Right lobe of liver (tissue), 6 donors: ENCODE measurements around the gene SCUBE2. TPM values are rescaled to one million over a fixed set of nuclear protein-coding genes. Genes with fewer than 3 reads are reported as not detected.

Experiments used
- ATAC-seq, 4 donors: fragments of 200-7000 bp; cut with Tn5 transposase; one replicate each; pipeline ENCODE4 v1.9.1; 2020; ENCODE audit warnings: mild to moderate bottlenecking in 4 of 4, moderate library complexity in 4 of 4
- DNase-seq, 3 donors: peaks; one replicate each; pipeline ENCODE4 v3.0.0-alpha.2; 2020
- H3K27ac ChIP-seq, 3 donors: fragments of 200-600 bp; one replicate each; pipeline ENCODE4 v1.8.0; 2022
- H3K27me3 ChIP-seq, 2 donors: fragments of 200-600 bp; one replicate each; pipeline ENCODE4 v1.8.0; 2022
- H3K36me3 ChIP-seq, 4 donors: fragments of 200-600 bp; sonication (generic) in 1 of 4; one replicate each; pipeline versions ENCODE4 v1.5.1 to v1.8.0; 2017 to 2022; ENCODE audit warnings: control low read depth in 1 of 4
- H3K4me1 ChIP-seq, 4 donors: fragments of 200-600 bp; sonication (generic) in 1 of 4; one replicate each; pipeline versions ENCODE4 v1.5.1 to v1.8.0; 2017 to 2022; ENCODE audit warnings: control low read depth in 1 of 4
- H3K4me3 ChIP-seq, 3 donors: fragments of 200-600 bp; one replicate each; pipeline ENCODE4 v1.8.0; 2022
- H3K9me3 ChIP-seq, 4 donors: fragments of 200-600 bp; sonication (generic) in 1 of 4; one replicate each; pipeline versions ENCODE4 v1.5.1 to v1.8.0; 2017 to 2022; ENCODE audit warnings: control low read depth in 1 of 4
- CTCF ChIP-seq, 4 donors: fragments of 200-600 bp in 3 of 4; fragments of 450-650 bp in 1 of 4; IDR thresholded peaks; one replicate each; pipeline versions ENCODE4 v1.5.1 to v1.8.0; 2016 to 2022; ENCODE audit warnings: antibody characterized with exemption in 4 of 4, mild to moderate bottlenecking in 2 of 4
- POLR2A ChIP-seq: fragments of 450-650 bp; IDR thresholded peaks from one replicate; pipeline ENCODE4 v1.6.1; 2017; ENCODE audit warnings: antibody characterized with exemption, mild to moderate bottlenecking
- WGBS: methylation state at CpG from one replicate; pipeline ENCODE4 v1.1.6; 2018; ENCODE audit warnings: low coverage, low lambda C conversion rate; ENCODE audit not compliant: insufficient coverage; ENCODE audit errors: missing lambda C conversion rate; 5-methylcytosine and 5-hydroxymethylcytosine counted together
- intact Hi-C, 2 donors: fragments of 100-400 bp; cut with DNase I; formaldehyde crosslinking; loops; one replicate each; pipeline versions ENCODE4 v1.11.2 to v1.14.1; 2022
- total RNA-seq, 6 experiments: library from RNA; depleted of rRNA in 2 of 6; stranded (reverse); fragments of >200 nt in 2 of 6; fragmentation: NEBNext Ultra II Directional in 3 of 6; extraction: Animal tissue kit (Norgen Biotek cat#: 25700) in 3 of 6; gene quantifications; one replicate each; pipeline versions ENCODE4 v1.1.0 to v1.2.4, GENCODE V29; 2016 to 2023
- donor health status: DM: no; HTN: yes; CAD: no.
- donor health status: DM: no; HTN: no; CAD: no.
- donor health status: DM: no; HTN: no; CAD: no.
- donor health status: DM: no; HTN: yes; CAD: no.
- donor health status: DM: no; HTN: yes; CAD: no.

Gene SCUBE2
- total RNA-seq, 6 experiments from 2014 or later: 0.19 to 1.1 (median 0.32) TPM

GRCh38 chr11:9046481-9046880 lies 44.9 kb downstream of the SCUBE2 start:
- TF ChIP-seq CTCF (IDR thresholded peaks at IDR 0.05) (no peak), POLR2A (no peak)
- Histone ChIP-seq H3K36me3 (no peaks in the 10 kb centered on the region), H3K4me1 (no peaks in the 10 kb centered on the region), H3K9me3 (no peaks in the 10 kb centered on the region), H3K4me3 (no peak overlapping the region), H3K27ac (no peak overlapping the region), H3K27me3 (no peaks in the 10 kb centered on the region)
- WGBS: 57% methylated on average over 1 of the region's 4 CpGs
- DNase-seq (peak in 1 of 3 donors; percentile 16), ATAC-seq (no peak)
- intact Hi-C loops: no loop called here

GRCh38 chr11:9042488-9042887 lies 48.9 kb downstream of the SCUBE2 start:
- no peaks in the 10 kb centered on the region for H3K27me3 ChIP-seq
- 29% methylated on average over 1 of the region's 1 CpG for WGBS
- no peak overlapping the region for H3K27ac ChIP-seq
- H3K4me1 ChIP-seq: no peaks in the 10 kb centered on the region
- DNase-seq: no peak
- H3K9me3 ChIP-seq: no peaks in the 10 kb centered on the region
- no peak for TF ChIP-seq CTCF (IDR thresholded peaks at IDR 0.05)
- TF ChIP-seq POLR2A: no peak
- no peak overlapping the region for H3K4me3 ChIP-seq
- intact Hi-C loops: no loop called here
- no peak for ATAC-seq
- H3K36me3 ChIP-seq: no peaks in the 10 kb centered on the region

- H3K36me3 ChIP-seq: no peaks in the 10 kb centered on the region
- H3K27me3 ChIP-seq: no peaks in the 10 kb centered on the region
- no peak overlapping the region for H3K27ac ChIP-seq
- DNase-seq (no peak), ATAC-seq (no peak)
- intact Hi-C loops: no loop called here
- no peaks in the 10 kb centered on the region for H3K9me3 ChIP-seq
- H3K4me1 ChIP-seq: no peaks in the 10 kb centered on the region
- no peak for TF ChIP-seq CTCF (IDR thresholded peaks at IDR 0.05)
- TF ChIP-seq POLR2A: no peak
- H3K4me3 ChIP-seq: no peak overlapping the region
- 100% methylated on average over 1 of the region's 2 CpGs for WGBS
Measured at GRCh38 chr11:9041747-9042146, 49.7 kb downstream of the SCUBE2 start.

GRCh38 chr11:9040410-9040809 lies 51.0 kb downstream of the SCUBE2 start:
- no peaks in the 10 kb centered on the region for H3K4me1 ChIP-seq
- no peaks in the 10 kb centered on the region for H3K27me3 ChIP-seq
- 66% methylated on average over 9 of the region's 10 CpGs for WGBS
- H3K36me3 ChIP-seq: no peaks in the 10 kb centered on the region
- H3K27ac ChIP-seq: no peak overlapping the region
- H3K9me3 ChIP-seq: no peaks in the 10 kb centered on the region
- intact Hi-C loops: no loop called here
- H3K4me3 ChIP-seq: no peak overlapping the region
- ATAC-seq: no peak
- no peak for DNase-seq
- TF ChIP-seq CTCF (IDR thresholded peaks at IDR 0.05) (no peak), POLR2A (no peak)

- no peak overlapping the region for H3K27ac ChIP-seq
- WGBS: 83% methylated on average over 7 of the region's 19 CpGs
- H3K9me3 ChIP-seq: no peaks in the 10 kb centered on the region
- DNase-seq (no peak), ATAC-seq (no peak)
- H3K27me3 ChIP-seq: no peaks in the 10 kb centered on the region
- H3K4me3 ChIP-seq: no peak overlapping the region
- intact Hi-C loops: no loop called here
- TF ChIP-seq POLR2A (no peak), CTCF (IDR thresholded peaks at IDR 0.05) (no peak)
- H3K4me1 ChIP-seq: no peaks in the 10 kb centered on the region
- H3K36me3 ChIP-seq: no peaks in the 10 kb centered on the region
Measured at GRCh38 chr11:9039863-9040262, 51.5 kb downstream of the SCUBE2 start.
